Measurements from ENCODE around the gene ADORA1.

ADORA1 gene

DNA sequence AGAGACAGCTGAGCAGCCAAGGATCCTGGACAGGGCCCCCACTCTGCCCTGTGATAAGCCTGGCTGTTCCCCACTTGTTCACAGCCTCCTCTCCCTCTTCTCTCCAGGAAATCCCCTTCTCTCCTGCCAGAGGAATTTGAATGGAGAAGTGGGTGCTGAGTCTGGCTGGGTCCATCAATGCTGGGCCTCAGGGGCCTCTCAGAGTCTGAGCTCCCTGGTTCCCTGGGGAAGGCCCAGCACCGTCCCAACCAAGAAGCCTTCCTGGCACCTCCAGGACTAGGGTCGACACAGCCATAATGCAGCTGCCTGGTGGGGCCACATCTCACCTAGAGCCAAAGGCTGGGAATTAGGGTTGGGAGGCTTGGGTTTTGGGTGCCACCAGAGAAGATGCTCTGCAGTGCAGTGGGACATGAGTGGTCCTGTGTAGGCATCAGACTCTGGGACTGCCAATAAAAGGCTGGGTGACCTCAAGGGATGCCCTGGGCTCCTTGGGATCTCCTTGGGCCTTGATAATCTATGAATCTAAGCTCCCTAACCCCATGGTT lies 45.6 kb downstream of the ADORA1 start:
- no peak for DNase-seq (ENCODE audit: low spot score)

DNA sequence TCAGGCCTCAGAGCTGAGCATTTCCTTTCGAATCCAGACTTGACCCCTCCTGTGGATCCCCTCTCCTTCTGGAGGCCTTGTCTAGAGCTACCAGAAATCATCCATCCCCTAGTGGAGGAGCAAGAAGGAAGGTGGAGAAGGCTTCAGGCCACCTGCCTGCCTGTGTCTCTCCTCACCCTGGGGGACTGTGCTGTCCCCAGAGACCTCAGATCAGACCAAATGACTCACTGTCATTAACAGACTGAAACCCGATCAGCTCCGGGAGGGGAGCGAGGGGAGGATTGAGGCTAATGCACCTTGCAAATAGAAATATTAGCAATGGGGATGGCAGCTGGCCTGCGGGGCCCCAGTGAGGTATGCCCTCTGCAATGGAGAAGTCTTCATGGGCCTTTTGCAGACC lies 46.0 kb downstream of the ADORA1 start:
- DNase-seq (ENCODE audit: low spot score): peak; percentile 85

DNA sequence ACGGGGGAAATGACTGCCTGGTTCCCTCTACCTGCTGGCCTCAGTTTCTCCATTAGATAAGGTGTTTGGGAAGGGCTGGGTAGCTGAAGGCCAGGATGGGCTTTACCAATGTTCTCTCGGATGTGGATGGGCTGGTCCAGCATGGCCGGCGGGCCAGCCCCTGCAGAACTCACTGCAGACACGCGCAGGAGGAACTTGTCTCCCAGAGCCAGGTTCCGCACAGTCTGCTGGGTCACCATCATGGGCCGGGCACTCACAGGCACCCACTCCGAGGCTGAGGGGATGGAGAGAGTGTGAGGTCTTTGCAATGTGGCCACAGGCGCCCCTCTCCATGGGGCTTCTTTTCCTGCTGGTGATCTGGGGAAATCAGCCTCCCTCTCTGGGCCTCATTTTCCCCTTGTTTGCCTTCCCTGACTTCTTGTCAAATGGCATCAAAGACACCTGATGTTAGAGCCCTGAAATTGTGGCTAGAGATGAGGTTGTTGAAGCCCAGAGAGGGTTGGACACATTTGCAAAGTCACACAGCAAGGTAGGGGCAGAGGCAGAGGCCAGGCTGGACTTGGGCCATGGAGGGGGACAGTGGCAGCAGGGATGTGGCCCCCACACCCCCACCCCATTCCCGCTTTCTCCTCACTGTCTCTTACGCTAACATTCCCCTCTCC lies 46.9 kb downstream of the ADORA1 start:
- DNase-seq (ENCODE audit: low spot score): no peak

DNA sequence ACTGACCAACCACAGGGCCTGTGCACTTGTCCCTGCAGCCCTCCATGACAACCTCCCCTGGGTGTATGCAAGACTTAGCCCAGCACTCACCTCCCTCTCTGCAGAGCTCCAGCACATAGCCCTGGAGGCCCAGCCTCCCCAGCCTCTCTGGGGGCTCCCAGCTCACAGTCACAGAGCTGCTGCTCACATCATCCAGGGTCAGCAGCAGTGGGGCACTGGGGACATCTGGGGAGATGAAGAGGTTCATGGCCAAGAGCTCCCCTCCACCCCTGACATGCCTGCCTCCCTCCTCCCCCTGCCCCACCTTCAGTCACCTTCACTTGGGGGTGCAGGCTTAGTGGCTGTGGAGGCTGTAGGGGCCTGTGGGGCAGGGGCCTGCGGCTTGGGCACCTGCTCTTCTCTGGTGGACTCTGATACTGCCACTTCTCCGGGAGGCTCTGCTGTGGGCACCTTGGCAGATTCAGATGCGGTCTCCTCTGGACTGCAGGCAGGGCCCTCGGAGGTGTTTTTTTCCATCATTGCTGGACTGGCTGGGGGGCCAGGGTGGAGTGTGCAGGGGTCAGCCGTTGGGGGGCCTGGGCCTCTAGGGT lies 47.8 kb downstream of the ADORA1 start, which contains the start of gene MYBPH:
Gene MYBPH, minus strand, starts transcription at position 590 of the 590 bp plus-strand sequence. Its CDS starts 71 bp downstream, at position 519.
- DNase-seq (ENCODE audit: low spot score): no peak

DNA sequence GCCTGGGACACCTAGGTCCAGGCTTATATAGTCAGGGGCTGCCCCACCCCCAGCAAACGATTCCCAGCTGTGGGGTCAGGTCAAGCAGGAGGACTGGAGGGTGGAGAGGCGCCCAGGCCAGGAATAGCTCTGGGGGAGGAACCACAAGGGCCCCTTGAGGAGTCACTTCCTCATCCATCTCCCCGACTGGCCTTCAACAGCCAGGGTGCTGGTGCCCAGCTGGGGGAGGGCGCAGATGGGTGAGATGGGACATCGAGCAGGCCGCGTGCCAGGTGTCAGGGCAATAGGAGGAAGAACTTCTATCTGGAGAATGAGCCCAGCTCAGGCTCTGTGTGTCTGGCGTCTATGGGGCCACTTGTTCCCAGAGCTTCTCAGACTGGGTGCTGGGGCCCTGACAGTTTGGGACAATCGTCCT lies 48.3 kb downstream of the ADORA1 start:
- no peak for DNase-seq (ENCODE audit: low spot score)

DNA sequence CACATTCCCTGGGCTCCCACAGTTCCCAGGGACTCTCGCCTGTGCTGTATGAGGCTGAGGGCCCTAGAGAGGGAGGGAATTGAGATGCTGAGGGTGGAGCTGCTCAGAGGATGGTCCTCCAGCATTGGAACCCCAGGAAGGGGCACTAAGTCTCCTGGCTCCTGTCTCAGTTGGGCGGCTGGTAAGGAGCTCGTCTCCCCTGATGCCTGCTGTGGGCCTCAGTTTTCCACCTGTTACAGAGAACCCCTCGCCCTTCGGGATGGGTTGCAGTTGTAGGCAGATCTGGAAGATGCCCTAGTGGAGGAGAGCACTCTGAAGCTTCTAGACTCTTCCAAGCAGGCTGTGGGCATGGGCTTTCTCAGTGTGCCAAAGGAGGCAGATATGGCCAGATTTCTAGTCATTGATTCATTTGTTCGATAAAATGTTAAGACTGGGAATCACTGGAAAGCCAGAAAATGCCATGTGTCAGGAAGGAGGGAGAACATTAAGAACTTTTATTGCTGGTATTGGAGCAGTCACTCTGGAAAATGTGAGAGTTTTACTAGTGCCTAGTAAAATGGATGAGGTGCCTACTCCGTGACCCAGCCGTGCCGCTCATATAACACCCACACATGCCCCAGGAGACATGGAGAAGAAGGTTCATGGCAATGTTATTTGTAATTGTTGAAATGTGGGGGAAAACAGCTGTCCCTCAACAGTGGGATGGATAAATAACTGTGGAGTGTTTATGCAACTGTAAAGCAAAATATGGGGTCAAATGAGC lies 48.9 kb downstream of the ADORA1 start:
- no peak for DNase-seq (ENCODE audit: low spot score)

DNA sequence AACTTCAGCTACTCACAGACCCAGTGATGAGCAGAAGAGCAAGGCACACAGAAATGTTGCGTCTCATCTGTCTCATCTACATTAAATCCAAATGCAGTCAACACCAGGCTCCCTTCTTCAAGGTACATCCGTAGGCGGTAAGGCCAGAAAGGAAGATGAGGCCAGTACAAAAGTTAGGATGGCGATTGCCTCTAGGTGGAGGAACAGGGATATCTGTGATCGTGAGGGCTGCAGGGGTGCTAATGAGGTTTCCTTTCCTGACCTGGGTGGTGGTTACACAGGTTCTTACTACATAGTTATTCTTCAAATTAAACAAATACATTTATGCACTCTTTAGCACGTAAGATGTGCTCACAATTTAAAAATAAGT lies 49.5 kb downstream of the ADORA1 start:
- no peak for DNase-seq (ENCODE audit: low spot score)

DNA sequence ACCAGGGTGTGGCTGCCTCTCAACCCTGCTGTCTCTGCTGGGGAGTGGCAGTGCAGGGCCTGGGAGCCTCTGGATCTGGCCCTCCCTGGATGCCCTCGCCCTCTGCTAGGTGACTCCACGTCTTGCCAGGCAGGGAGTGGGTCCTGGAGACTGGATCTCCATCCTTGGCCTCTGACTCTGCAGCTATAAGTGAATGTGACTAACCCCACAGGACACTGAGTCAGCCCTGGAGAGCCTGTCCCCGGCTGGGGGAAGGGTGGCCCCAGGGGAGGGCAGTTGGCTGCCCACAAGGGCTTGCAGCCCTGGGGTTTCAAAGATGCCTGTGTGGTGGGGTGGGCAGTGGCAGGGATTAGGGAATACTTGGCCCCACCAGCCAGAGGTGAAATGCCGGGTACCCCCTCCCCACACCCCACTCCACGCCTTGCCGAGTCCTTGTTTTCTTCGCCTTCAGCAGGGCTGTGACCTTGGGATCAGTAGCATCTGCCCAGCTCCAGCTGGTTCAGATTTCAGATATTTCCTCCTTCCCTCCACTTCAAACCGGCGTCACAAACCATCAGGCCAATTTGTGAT lies 50.0 kb downstream of the ADORA1 start:
- no peak for DNase-seq (ENCODE audit: low spot score)

DNA sequence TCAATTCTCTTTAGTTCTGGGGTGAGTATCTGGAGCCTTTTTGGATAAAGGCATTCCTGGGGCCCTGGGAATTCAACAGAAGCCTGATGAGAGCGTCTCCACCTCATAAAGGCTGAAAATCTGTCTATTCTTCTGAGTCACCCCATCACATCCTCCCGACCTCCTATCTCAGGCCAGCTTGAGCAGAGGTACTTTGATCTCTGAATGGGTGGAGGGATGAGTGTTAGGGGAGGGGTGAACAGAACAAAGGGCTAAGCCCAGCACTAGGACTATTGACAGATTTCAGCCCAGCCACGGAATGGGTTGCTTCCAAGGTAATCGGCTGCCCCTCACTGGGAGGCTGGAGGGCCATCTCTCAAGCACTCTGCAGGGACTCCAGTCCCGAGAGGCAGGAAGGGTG lies 50.6 kb downstream of the ADORA1 start:
- DNase-seq (ENCODE audit: low spot score): no peak

DNA sequence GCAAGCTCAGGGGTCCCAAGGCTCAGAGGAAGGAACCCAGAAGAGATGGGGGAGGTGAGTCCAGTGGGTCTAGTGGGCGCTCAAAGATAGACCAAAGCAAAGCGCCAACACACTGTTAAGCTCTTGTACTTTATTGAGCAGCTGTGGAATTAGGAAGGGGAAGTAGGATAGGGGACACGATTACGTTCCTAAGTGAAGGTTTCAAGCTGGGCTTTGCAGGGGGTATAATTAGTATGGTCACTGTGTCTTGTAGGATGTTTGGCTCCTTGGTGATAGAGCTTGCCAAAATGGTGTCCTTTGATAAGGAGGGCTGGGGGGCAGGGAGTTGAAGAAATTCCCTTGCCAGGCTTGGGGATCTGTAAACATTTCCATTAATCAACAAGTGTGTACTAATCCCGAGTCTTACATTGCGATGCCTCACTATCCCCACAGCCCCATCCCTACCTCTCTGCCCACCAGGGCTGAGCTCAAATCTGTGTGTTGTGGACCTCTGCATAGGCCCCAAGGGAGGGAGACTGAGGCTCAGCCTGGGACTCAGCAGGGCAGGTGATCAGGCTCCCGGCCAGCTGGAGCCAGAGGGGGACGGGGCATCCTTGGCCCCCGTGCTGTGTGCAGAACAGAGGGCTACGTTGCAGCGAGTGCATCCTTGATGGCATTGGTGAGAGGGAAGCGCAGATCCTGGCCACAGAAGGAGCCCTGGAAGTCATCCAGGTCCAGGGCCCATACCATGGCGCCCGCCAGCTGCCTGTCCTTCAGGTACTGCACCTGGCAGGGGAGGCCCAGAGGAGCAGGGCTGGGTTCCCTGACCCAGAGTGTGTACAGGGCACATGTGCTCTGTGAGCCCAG lies 51.5 kb downstream of the ADORA1 start:
- DNase-seq (ENCODE audit: low spot score): no peak

DNA sequence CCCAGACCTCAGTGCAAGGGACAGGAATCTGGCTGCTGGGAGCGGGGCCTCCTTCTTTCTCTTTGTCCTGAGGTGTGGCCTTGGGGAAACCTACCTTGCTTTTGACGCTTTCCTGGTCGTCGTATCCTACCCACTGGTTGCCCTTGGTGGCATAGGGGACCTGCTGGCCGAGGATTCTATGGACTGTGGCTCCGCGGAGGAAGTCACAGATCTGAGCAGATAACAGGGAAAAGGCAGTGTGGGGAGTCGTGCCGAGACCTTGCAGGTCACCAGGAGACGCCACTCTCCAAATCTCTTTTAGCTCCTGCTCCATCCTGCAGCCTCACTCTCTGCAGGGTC lies 52.1 kb downstream of the ADORA1 start:
- DNase-seq (ENCODE audit: low spot score): no peak

DNA sequence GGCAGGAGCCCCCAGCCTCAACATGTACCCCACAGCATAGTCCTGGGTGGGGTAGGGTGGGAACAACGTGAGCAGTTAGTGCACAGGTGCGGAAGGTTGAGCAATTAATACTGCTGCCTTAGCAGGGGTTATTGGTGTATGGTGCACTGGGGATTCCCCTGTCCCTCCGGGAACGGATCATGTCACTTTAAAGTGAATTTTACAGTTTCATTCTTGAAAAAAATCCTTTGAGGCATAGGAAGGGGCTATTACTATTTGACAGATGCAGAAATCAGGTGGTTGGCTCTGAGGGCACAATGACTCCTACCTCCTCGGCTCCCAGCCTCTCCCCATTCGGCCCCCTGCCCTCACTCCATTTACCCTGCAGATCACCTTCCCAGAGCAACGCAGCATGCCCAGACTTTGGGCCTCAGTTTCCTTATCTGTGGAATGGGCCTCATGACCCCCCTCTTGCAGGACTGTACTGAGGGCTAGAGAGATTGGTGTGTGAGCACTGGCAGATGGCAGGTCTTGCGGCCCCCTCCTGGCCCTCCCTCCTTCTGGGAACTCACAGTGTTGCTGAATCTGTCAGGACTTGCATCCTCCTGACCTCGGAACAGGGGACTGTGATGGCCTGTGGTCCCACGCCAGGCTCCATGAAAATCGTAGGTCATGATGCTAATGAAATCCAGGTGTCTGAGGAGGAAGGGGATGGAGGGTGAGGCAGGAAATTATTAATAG lies 53.2 kb downstream of the ADORA1 start:
- DNase-seq (ENCODE audit: low spot score): no peak

DNA sequence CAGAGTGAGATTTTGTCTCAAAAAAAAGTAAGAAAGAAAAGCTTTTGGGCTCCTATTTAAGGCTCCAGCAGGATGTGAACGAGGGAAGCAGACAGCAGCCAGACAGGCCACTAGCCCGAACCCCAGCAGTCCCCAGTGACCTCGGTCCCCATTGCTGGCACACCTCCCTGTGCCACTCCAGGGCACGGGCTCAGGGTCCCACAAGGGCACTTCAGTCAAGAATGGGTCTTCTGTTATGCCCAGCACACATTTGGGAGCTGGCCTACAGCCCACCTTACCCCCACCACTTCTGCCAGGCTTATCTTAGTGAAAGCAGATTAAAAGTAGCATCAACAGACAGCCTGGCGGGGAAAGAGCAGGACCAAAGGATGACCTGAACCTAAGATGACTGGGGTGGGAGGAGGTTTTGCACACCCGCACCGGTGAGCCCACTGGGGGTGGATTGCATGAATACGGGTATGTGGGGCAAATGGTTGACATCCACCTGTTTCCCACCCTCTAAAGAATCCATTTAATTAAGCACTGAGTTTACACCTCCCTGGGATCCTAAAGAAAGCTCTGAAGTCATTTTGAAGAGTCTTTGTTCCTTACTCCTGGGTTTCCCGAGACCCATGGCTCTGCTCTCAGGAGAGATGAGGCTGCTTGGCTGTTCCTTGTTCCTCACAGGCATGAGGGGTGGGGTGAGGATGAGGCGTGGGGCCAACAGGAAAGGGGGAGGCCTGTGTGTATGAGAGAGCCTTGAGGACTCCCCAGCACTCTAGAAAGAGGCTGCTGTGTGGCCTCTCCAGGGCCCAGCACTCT lies 54.3 kb downstream of the ADORA1 start:
- DNase-seq (ENCODE audit: low spot score): no peak

DNA sequence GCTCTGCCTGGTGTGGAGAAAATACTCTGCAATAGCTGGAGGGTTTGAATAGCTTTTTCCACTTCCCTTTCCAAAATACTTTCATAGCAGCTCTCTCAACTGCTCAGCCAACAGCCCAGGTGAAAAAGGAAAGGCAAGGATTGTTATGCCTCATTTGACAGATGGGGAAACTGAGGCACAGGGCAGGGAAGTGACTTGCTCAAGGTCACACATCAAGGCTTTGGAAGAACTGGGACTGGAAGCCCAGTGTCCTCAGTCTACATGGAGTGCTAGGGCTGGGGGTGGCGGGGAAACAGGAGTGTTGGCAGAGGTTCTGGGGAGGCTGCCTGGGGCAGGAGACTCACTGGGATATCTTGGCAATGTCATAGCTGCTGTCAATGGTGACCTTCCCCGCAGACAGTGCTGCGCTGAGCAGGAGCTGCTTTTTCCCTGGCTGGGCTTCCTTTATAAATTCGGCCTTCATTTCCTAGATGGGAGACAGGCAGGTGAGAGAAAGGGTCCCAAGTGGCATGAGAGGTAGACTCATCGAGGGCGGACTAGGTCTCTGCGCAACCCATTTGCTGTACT lies 54.9 kb downstream of the ADORA1 start:
- no peak for DNase-seq (ENCODE audit: low spot score)

DNA sequence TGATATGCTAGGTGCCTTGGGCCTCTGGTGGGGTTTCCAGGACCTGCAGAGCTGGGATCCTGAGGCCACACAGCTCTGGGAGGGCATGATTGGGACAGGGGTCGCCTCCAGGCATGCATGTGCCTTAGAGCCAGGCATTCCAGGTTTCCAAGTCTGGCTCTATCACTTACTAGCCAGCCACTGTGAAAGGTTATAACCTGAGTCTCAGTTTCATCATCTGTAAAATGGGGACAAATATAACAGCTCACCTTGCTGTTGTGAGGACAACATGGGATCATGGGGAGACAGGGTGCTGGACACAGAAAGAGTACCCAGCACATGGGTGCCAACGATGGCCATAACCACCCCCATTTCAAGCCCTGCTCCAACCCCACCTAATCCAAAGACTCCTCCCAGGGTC lies 56.3 kb downstream of the ADORA1 start:
- no peak for DNase-seq (ENCODE audit: low spot score)

DNA sequence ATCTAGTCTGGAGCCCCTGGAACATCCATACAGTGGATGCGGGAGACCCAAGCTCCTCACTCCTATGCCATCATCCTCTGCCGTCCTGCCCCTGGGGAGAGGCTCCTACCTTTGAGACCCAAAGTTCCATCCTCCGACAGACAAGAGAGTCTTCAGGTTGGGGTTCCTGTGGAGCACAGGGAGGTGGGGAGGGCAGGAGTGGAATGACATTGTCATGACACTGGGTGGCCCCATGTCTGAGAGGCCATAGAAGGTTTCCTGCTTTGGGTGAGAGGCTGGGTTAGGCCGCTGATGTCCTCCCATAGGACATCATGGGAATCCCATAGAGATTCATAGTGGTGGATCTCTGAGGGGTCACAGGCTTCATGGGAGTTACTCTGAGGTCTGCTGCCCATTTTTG lies 56.9 kb downstream of the ADORA1 start:
- DNase-seq (ENCODE audit: low spot score): no peak

DNA sequence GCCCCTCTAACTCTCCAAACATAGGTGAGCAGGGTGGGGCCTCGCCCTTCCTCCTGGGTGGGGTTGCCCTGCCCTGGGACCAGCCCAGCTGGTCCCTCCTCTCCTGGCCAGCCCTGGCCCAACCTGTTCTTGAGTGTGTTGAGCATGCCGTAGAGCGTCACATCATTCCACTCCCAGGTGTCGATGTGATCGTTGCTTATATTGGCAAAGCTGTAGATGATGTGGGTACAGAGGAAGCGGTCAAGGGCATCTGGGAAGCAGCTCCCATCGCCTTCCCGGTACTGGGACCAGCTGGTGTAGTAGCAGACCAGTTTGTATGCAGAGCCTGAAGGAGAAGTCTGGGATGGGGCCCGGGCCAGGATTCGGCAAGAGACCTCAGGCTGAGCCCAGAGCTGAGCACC lies 57.5 kb downstream of the ADORA1 start:
- DNase-seq (ENCODE audit: low spot score): no peak

DNA sequence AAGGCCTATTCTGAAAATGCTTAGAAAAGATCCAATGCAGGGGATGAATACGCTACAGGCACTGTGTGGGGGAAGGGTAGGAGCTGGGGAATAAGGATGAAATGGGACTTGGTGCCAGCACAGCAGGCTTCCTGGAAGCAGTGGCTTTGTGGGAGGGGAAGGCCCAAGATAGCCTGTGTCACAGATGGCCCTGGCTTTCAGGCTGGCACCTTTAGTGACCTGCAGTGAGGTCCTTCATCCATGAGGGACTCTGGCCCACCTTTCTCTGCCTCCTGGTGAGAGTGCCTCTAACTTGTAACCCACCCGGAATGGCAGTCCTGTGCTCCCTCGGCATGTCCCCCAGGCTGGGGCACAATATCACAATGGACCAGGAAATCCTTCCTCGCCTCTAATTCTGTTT lies 58.1 kb downstream of the ADORA1 start:
- no peak for DNase-seq (ENCODE audit: low spot score)

DNA sequence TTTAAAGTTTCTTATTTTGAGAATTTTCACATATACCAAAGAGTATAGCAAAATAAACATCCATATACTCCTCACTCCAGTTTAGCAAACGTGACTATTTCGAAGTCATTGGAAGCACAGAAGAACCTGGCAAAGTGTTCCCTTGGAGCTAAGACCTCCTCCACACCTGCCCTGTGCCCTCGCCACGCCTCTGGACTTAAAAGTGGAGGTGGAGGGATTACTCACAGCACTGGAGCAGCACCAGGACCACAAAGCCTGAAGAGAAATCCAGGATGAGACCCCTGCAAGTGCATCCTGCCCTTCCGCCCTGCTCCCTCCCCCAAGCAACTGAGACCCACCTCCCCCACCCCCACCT lies 58.5 kb downstream of the ADORA1 start:
- no peak for DNase-seq (ENCODE audit: low spot score)

Data from D341Med (cell line).